ENCODE data around the gene NT5DC2.

DNA sequence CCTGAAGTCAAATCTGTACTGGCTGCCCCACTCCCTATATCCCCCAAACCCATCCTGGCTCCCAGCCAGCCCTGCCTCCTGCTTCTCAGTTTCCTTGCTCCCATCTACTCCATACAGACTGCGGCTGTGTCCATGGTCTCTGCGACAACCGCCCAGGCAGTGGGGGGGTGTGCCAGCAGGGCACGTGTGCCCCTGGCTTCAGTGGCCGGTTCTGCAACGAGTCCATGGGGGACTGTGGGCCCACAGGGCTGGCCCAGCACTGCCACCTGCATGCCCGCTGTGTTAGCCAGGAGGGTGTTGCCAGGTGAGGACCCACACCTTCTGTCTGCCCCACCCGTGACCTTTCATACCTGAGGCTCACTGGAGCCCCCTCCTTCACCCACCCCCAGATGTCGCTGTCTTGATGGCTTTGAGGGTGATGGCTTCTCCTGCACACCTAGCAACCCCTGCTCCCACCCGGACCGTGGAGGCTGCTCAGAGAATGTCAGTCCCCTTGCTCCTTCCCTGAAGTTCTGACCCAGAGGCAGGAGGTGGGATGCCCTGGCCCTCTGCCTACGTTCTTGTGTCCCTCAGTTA is 23.8 kb downstream of the NT5DC2 start:
- TF ChIP-seq, protein P1, sequence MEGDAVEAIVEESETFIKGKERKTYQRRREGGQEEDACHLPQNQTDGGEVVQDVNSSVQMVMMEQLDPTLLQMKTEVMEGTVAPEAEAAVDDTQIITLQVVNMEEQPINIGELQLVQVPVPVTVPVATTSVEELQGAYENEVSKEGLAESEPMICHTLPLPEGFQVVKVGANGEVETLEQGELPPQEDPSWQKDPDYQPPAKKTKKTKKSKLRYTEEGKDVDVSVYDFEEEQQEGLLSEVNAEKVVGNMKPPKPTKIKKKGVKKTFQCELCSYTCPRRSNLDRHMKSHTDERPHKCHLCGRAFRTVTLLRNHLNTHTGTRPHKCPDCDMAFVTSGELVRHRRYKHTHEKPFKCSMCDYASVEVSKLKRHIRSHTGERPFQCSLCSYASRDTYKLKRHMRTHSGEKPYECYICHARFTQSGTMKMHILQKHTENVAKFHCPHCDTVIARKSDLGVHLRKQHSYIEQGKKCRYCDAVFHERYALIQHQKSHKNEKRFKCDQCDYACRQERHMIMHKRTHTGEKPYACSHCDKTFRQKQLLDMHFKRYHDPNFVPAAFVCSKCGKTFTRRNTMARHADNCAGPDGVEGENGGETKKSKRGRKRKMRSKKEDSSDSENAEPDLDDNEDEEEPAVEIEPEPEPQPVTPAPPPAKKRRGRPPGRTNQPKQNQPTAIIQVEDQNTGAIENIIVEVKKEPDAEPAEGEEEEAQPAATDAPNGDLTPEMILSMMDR (IDR thresholded peaks at IDR 0.05) = no peak
- TF ChIP-seq POLR2A (IDR thresholded peaks at IDR 0.05) (no peak), POLR2AphosphoS5 (IDR thresholded peaks at IDR 0.05) (no peak)
